GM12878 (cell line): ENCODE results near the gene RPRD2. TPM values are rescaled to one million over a fixed set of nuclear protein-coding genes. Genes with fewer than 3 reads are reported as not detected.

ENCODE experiments used
- CBFB ChIP-seq: IDR thresholded peaks from 2 replicates; pipeline ENCODE4 v1.6.1; 2016; ENCODE audit warnings: antibody characterized with exemption, low read depth
- CBX3 ChIP-seq: fragments of 200-600 bp; sonication (generic); IDR thresholded peaks from 2 replicates; pipeline ENCODE4 v1.6.1; 2016; ENCODE audit warnings: low read depth, borderline replicate concordance
- EZH2 ChIP-seq: IDR thresholded peaks from 2 replicates; pipeline ENCODE4 v1.6.1; 2012; ENCODE audit warnings: low read depth, mild to moderate bottlenecking, control low read depth, inconsistent platforms, low read length, borderline replicate concordance; ENCODE audit not compliant: control insufficient read depth
- GATAD2B ChIP-seq: fragments of 450-650 bp; conservative IDR thresholded peaks from 2 replicates; pipeline ENCODE4 v1.6.1; 2017; ENCODE audit warnings: low read depth, mild to moderate bottlenecking, moderate library complexity
- IKZF1 ChIP-seq: fragments of 450-650 bp; conservative IDR thresholded peaks from 2 replicates; pipeline ENCODE4 v1.6.1; 2017; ENCODE audit warnings: antibody characterized with exemption, mild to moderate bottlenecking
- KDM1A ChIP-seq: fragments of 200-600 bp; sonication (generic); IDR thresholded peaks from 2 replicates; pipeline ENCODE4 v1.6.1; 2016; ENCODE audit warnings: borderline replicate concordance
- NRF1 ChIP-seq: conservative IDR thresholded peaks from 2 replicates; pipeline ENCODE4 v1.6.1; 2011; ENCODE audit warnings: mild to moderate bottlenecking, low read depth, low read length, improper control_type of control experiment
- POLR2AphosphoS2 ChIP-seq: IDR thresholded peaks from 2 replicates; pipeline ENCODE4 v1.6.1; 2011; ENCODE audit warnings: low read depth, mild to moderate bottlenecking, low read length, improper control_type of control experiment, moderate library complexity
- POU2F2 ChIP-seq: IDR thresholded peaks from 3 replicates; pipeline ENCODE4 v1.6.1; 2011; ENCODE audit warnings: low read depth, mild to moderate bottlenecking, low read length, borderline replicate concordance
- SRF ChIP-seq, 2 experiments: IDR thresholded peaks; 2 replicates each; pipeline ENCODE4 v1.6.1; 2011; ENCODE audit warnings: low read depth in 2 of 2, low read length in 2 of 2, mild to moderate bottlenecking in 1 of 2, moderate library complexity in 1 of 2
- TCF7 ChIP-seq: IDR thresholded peaks from 2 replicates; pipeline ENCODE4 v1.6.1; 2014; ENCODE audit warnings: antibody characterized with exemption, borderline replicate concordance
- ZNF217 ChIP-seq: fragments of 450-650 bp; IDR thresholded peaks from 2 replicates; pipeline ENCODE4 v1.6.1; 2017; ENCODE audit warnings: antibody characterized with exemption, mild to moderate bottlenecking
- ZSCAN29 ChIP-seq: fragments of 450-650 bp; IDR thresholded peaks from 2 replicates; pipeline ENCODE4 v1.6.1; 2017; ENCODE audit warnings: mild to moderate bottlenecking, moderate library complexity
- ZZZ3 ChIP-seq: IDR thresholded peaks from 2 replicates; pipeline ENCODE4 v1.6.1; 2011; ENCODE audit warnings: low read depth; ENCODE audit not compliant: control insufficient read depth, insufficient read length
- polyA plus RNA-seq, 11 experiments: library from polyadenylated mRNA; depleted of rRNA in 4 of 11; unstranded in 6 of 11; stranded (reverse) in 5 of 11; fragments of >200 nt; fragmentation: Nextera tagmentation in 4 of 11; fragmentation: Illumina TruSeq in 1 of 11; extraction: Ambion mirVana in 4 of 11; extraction: Trizol in 1 of 11; gene quantifications; 1 replicate in 1 of 11; 2 replicates in 10 of 11; pipeline versions ENCODE4 v1.2.1 to v1.2.3, GENCODE V29; 2011 to 2016; ENCODE audit warnings: inconsistent platforms in 2 of 11, missing spikeins in 2 of 11, low read depth in 1 of 11
- total RNA-seq, 4 experiments: library from RNA; depleted of rRNA in 3 of 4; stranded (reverse); fragments of >200 nt in 3 of 4; fragmentation: Illumina TruSeq in 1 of 4; extraction: Trizol in 1 of 4; gene quantifications; 2 replicates each; pipeline versions ENCODE4 v1.2.1 to v1.2.3, GENCODE V29; 2013 to 2021
- TF ChIP-seq, protein P1 (sequence below): fragments of 450-650 bp; IDR thresholded peaks from 2 replicates; pipeline ENCODE4 v1.6.1; 2017; ENCODE audit warnings: mild to moderate bottlenecking, moderate library complexity
- TF ChIP-seq, protein P2 (sequence below): IDR thresholded peaks from 2 replicates; pipeline ENCODE4 v1.6.1; 2011; ENCODE audit warnings: borderline replicate concordance, low read depth, mild to moderate bottlenecking, moderate library complexity, mixed read lengths, low read length; ENCODE audit not compliant: insufficient read depth; ENCODE audit errors: extremely low read length
- TF ChIP-seq, protein P3 (sequence below): fragments of 450-650 bp; IDR thresholded peaks from 2 replicates; pipeline ENCODE4 v1.6.1; 2016; ENCODE audit warnings: mild to moderate bottlenecking
- TF ChIP-seq, protein P4 (sequence below): IDR thresholded peaks from 2 replicates; pipeline ENCODE4 v1.6.1; 2012; ENCODE audit warnings: low read depth, low read length, improper control_type of control experiment
- TF ChIP-seq, protein P5 (sequence below): IDR thresholded peaks from 2 replicates; pipeline ENCODE4 v1.6.1; 2011; ENCODE audit warnings: low read depth, mild to moderate bottlenecking, low read length, moderate library complexity, borderline replicate concordance; ENCODE audit errors: extremely low read depth

RPRD2 gene
- total and polyA plus RNA-seq, 10 of the 15 experiments (the other 5 are each of a cell fraction or from before 2014, with no cell fraction given), result 1.9 to 24.8 (median 13.3) TPM

DNA sequence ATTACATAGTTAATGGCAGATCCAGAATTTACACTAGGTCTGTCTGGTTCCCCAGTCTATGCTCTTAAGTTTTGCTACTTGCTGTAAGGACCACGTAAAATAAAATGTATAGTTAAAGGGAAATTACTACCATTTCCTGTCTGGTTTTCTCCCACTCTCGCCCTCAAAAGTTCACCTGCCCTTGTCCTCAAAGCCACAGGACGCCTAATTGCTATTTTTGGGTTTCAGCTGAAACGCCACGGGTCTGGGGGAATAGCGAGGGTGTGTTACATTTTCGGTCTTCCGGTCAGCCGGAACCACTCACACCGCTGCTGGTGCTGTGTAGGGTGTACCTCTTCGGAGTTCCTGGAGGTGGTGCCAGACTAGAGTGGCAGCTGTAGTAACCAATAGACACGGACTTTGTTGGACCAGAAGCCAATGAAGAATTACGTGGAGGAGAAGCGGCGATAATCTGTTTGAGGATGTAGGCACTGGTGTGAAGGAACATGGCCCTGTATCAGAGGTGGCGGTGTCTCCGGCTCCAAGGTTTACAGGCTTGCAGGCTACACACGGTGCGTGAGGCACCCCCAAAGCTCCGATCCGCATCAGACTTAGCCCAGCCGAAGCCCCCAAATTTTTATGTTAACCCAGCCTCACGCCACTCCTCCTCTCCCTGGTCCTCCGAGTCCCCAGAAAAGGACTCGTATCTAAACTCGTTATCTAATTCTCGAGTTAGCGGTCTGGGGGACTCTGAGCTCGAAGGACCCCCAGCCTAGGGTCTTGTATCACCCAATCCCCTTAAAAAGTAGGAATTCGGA lies 123.2 kb downstream of the RPRD2 start, which contains the start of gene TARS2 (continued):
- TF ChIP-seq, protein P1, sequence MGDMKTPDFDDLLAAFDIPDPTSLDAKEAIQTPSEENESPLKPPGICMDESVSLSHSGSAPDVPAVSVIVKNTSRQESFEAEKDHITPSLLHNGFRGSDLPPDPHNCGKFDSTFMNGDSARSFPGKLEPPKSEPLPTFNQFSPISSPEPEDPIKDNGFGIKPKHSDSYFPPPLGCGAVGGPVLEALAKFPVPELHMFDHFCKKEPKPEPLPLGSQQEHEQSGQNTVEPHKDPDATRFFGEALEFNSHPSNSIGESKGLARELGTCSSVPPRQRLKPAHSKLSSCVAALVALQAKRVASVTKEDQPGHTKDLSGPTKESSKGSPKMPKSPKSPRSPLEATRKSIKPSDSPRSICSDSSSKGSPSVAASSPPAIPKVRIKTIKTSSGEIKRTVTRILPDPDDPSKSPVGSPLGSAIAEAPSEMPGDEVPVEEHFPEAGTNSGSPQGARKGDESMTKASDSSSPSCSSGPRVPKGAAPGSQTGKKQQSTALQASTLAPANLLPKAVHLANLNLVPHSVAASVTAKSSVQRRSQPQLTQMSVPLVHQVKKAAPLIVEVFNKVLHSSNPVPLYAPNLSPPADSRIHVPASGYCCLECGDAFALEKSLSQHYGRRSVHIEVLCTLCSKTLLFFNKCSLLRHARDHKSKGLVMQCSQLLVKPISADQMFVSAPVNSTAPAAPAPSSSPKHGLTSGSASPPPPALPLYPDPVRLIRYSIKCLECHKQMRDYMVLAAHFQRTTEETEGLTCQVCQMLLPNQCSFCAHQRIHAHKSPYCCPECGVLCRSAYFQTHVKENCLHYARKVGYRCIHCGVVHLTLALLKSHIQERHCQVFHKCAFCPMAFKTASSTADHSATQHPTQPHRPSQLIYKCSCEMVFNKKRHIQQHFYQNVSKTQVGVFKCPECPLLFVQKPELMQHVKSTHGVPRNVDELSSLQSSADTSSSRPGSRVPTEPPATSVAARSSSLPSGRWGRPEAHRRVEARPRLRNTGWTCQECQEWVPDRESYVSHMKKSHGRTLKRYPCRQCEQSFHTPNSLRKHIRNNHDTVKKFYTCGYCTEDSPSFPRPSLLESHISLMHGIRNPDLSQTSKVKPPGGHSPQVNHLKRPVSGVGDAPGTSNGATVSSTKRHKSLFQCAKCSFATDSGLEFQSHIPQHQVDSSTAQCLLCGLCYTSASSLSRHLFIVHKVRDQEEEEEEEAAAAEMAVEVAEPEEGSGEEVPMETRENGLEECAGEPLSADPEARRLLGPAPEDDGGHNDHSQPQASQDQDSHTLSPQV, result no peak
- TF ChIP-seq CBX3, result no peak
- TF ChIP-seq, protein P2, sequence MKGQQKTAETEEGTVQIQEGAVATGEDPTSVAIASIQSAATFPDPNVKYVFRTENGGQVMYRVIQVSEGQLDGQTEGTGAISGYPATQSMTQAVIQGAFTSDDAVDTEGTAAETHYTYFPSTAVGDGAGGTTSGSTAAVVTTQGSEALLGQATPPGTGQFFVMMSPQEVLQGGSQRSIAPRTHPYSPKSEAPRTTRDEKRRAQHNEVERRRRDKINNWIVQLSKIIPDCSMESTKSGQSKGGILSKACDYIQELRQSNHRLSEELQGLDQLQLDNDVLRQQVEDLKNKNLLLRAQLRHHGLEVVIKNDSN, result no peak
- TF ChIP-seq ZZZ3, result no peak
- TF ChIP-seq POU2F2, result peak; percentile 88
- TF ChIP-seq, protein P3, sequence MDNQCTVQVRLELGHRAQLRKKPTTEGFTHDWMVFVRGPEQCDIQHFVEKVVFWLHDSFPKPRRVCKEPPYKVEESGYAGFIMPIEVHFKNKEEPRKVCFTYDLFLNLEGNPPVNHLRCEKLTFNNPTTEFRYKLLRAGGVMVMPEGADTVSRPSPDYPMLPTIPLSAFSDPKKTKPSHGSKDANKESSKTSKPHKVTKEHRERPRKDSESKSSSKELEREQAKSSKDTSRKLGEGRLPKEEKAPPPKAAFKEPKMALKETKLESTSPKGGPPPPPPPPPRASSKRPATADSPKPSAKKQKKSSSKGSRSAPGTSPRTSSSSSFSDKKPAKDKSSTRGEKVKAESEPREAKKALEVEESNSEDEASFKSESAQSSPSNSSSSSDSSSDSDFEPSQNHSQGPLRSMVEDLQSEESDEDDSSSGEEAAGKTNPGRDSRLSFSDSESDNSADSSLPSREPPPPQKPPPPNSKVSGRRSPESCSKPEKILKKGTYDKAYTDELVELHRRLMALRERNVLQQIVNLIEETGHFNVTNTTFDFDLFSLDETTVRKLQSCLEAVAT, result peak; percentile 67; the same call in 1 of the 2 replicates
- peak; percentile 80 for TF ChIP-seq TCF7
- TF ChIP-seq, protein P4, sequence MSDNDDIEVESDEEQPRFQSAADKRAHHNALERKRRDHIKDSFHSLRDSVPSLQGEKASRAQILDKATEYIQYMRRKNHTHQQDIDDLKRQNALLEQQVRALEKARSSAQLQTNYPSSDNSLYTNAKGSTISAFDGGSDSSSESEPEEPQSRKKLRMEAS, result peak; percentile 54; the same call in 1 of the 2 replicates
- TF ChIP-seq SRF (IDR thresholded peaks at IDR 0.05; ENCODE audit: low read depth in 2 of 2, low read length in 2 of 2), result peak in 1 of 2 experiments; percentile 89; a peak in 2 of 4 replicates
- TF ChIP-seq ZSCAN29, result no peak
- TF ChIP-seq, protein P5, sequence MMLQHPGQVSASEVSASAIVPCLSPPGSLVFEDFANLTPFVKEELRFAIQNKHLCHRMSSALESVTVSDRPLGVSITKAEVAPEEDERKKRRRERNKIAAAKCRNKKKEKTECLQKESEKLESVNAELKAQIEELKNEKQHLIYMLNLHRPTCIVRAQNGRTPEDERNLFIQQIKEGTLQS, result no peak
- TF ChIP-seq EZH2, result no peak
- TF ChIP-seq POLR2AphosphoS2, result peak; percentile 79; the same call in 1 of the 2 replicates
- TF ChIP-seq GATAD2B, result peak; percentile 23; the same call in 1 of the 2 replicates
- TF ChIP-seq CBFB, result peak; percentile 74
- TF ChIP-seq IKZF1, result peak; percentile 84
- no peak for TF ChIP-seq KDM1A
- TF ChIP-seq NRF1, result no peak
- 0 out of 2 replicates have a peak, but pooled peaks have one; percentile 24 for TF ChIP-seq ZNF217
